Endothelial cell of umbilical vein (primary cell): Measurements from ENCODE around the gene PRKCG.
"Not testable (repeated sequence)": the region's sequence is repeated elsewhere in the genome, so short reads cannot be mapped to it uniquely, and the experiment has no call there.

Source experiments
- EZH2 ChIP-seq: IDR thresholded peaks from 2 replicates; pipeline ENCODE4 v1.6.1; 2012; ENCODE audit warnings: borderline replicate concordance, low read depth, mild to moderate bottlenecking, moderate library complexity, low read length, inconsistent platforms; ENCODE audit not compliant: severe bottlenecking
- GATA2 ChIP-seq: IDR thresholded peaks from 2 replicates; pipeline ENCODE4 v1.7.0; 2011; ENCODE audit warnings: low read depth, mild to moderate bottlenecking, moderate library complexity, mixed read lengths, low read length; ENCODE audit not compliant: insufficient read length, insufficient read depth
- JUN ChIP-seq: IDR thresholded peaks from 2 replicates; pipeline ENCODE4 v1.6.1; 2011; ENCODE audit warnings: borderline replicate concordance, low read depth; ENCODE audit not compliant: insufficient read length, insufficient read depth
- MAX ChIP-seq: IDR thresholded peaks from 2 replicates; pipeline ENCODE4 v1.6.1; 2011; ENCODE audit not compliant: insufficient read depth, insufficient read length
- MYC ChIP-seq: IDR thresholded peaks from one replicate; pipeline ENCODE4 v1.6.1; 2011; ENCODE audit warnings: mild to moderate bottlenecking, low read depth, low read length
- POLR2A ChIP-seq: IDR thresholded peaks from 2 replicates; pipeline ENCODE4 v1.6.1; 2012; ENCODE audit warnings: low read depth, mild to moderate bottlenecking, control low read depth, low read length
- POLR2AphosphoS5 ChIP-seq: IDR thresholded peaks from 2 replicates; pipeline ENCODE4 v1.6.1; 2012; ENCODE audit warnings: low read depth, mild to moderate bottlenecking, control low read depth, low read length, moderate library complexity; ENCODE audit not compliant: insufficient read depth
- TF ChIP-seq, protein P1 (sequence below), 2 donors: IDR thresholded peaks; 1 replicate in 1 of 2; 2 replicates in 1 of 2; pipeline ENCODE4 v1.5.1; 2011; ENCODE audit warnings: low read length in 2 of 2, mild to moderate bottlenecking in 2 of 2, moderate library complexity in 2 of 2, control low read depth in 1 of 2, inconsistent platforms in 1 of 2, low read depth in 1 of 2; ENCODE audit not compliant: insufficient read depth in 1 of 2; ENCODE audit errors: extremely low read depth in 1 of 2

- TF ChIP-seq, protein P1, sequence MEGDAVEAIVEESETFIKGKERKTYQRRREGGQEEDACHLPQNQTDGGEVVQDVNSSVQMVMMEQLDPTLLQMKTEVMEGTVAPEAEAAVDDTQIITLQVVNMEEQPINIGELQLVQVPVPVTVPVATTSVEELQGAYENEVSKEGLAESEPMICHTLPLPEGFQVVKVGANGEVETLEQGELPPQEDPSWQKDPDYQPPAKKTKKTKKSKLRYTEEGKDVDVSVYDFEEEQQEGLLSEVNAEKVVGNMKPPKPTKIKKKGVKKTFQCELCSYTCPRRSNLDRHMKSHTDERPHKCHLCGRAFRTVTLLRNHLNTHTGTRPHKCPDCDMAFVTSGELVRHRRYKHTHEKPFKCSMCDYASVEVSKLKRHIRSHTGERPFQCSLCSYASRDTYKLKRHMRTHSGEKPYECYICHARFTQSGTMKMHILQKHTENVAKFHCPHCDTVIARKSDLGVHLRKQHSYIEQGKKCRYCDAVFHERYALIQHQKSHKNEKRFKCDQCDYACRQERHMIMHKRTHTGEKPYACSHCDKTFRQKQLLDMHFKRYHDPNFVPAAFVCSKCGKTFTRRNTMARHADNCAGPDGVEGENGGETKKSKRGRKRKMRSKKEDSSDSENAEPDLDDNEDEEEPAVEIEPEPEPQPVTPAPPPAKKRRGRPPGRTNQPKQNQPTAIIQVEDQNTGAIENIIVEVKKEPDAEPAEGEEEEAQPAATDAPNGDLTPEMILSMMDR (IDR thresholded peaks at IDR 0.05; ENCODE audit: extremely low read depth in 1 of 2, insufficient read depth in 1 of 2, low read depth in 1 of 2, low read length in 2 of 2): not testable (repeated sequence)
- TF ChIP-seq POLR2A, EZH2, POLR2AphosphoS5, GATA2, MAX, MYC, JUN: not testable (repeated sequence)
Measured at GRCh38 chr19:53869805-53870484, 12.1 kb upstream of the PRKCG start.
